SJCRH30 (cell line): ENCODE results near the gene BEST4. TPM values are rescaled to one million over a fixed set of nuclear protein-coding genes. Genes with fewer than 3 reads are reported as not detected.
"Not testable (repeated sequence)": the region's sequence is repeated elsewhere in the genome, so short reads cannot be mapped to it uniquely, and the experiment has no call there.

Source experiments
- DNase-seq, 2 experiments: peaks; one replicate each; pipeline ENCODE4 v3.0.0-alpha.2; 2015 to 2020
- H3K27ac ChIP-seq: fragments of 250-450 bp; sonication (Bioruptor Pico); 2 replicates; pipeline ENCODE4 v1.5.1; 2020; ENCODE audit warnings: mild to moderate bottlenecking, moderate library complexity
- H3K27me3 ChIP-seq: fragments of 250-450 bp; sonication (Bioruptor Pico); 2 replicates; pipeline ENCODE4 v1.5.1; 2020; ENCODE audit warnings: mild to moderate bottlenecking, moderate library complexity
- H3K36me3 ChIP-seq: fragments of 250-450 bp; sonication (Bioruptor Pico); 2 replicates; pipeline ENCODE4 v1.5.1; 2020; ENCODE audit warnings: mild to moderate bottlenecking, moderate library complexity
- H3K4me1 ChIP-seq: fragments of 250-450 bp; sonication (Bioruptor Pico); 2 replicates; pipeline ENCODE4 v1.5.1; 2020; ENCODE audit warnings: mild to moderate bottlenecking, moderate library complexity
- H3K4me3 ChIP-seq: fragments of 250-450 bp; sonication (Bioruptor Pico); 2 replicates; pipeline ENCODE4 v1.5.1; 2020; ENCODE audit warnings: mild to moderate bottlenecking, moderate library complexity
- H3K9me3 ChIP-seq: fragments of 250-450 bp; sonication (Bioruptor Pico); replicated peaks from 2 replicates; pipeline ENCODE4 v1.5.1; 2020; ENCODE audit warnings: mild to moderate bottlenecking, moderate library complexity
- total RNA-seq: library from RNA; depleted of rRNA; stranded (reverse); fragments of >200 nt; shearing (Covaris generic); gene quantifications from 2 replicates; pipeline ENCODE4 v1.2.3, GENCODE V29; 2014

BEST4 gene
- total RNA-seq, 1 experiment from 2014 or later: not detected

GRCh38 chr1:44780583-44781121 is 7.3 kb downstream of the BEST4 start:
- Histone ChIP-seq H3K4me3 (no peak overlapping the region), H3K36me3 (peaks cover 58% of the 10 kb centered on the region), H3K4me1 (0 out of 2 replicates have a peak, but pooled peaks cover 12% of the 10 kb centered on the region), H3K9me3 (no peaks in the 10 kb centered on the region), H3K27me3 (no peaks in the 10 kb centered on the region), H3K27ac (no peak overlapping the region)
- no peak for DNase-seq

GRCh38 chr1:44778705-44779576 is 9.0 kb downstream of the BEST4 start:
- H3K4me1 ChIP-seq: 0 out of 2 replicates have a peak, but pooled peaks cover 12% of the 10 kb centered on the region
- no peaks in the 10 kb centered on the region for H3K9me3 ChIP-seq
- no peak overlapping the region for H3K27ac ChIP-seq
- no peak for DNase-seq
- H3K36me3 ChIP-seq: peaks cover 58% of the 10 kb centered on the region
- H3K27me3 ChIP-seq: no peaks in the 10 kb centered on the region
- H3K4me3 ChIP-seq: no peak overlapping the region

GRCh38 chr1:44777969-44778635 is 9.9 kb downstream of the BEST4 start:
- no peaks in the 10 kb centered on the region for H3K9me3 ChIP-seq
- H3K4me3 ChIP-seq: no peak overlapping the region
- DNase-seq: no peak
- H3K4me1 ChIP-seq: 0 out of 2 replicates have a peak, but pooled peaks cover 12% of the 10 kb centered on the region
- no peak overlapping the region for H3K27ac ChIP-seq
- H3K27me3 ChIP-seq: no peaks in the 10 kb centered on the region
- peaks cover 58% of the 10 kb centered on the region for H3K36me3 ChIP-seq

DNA sequence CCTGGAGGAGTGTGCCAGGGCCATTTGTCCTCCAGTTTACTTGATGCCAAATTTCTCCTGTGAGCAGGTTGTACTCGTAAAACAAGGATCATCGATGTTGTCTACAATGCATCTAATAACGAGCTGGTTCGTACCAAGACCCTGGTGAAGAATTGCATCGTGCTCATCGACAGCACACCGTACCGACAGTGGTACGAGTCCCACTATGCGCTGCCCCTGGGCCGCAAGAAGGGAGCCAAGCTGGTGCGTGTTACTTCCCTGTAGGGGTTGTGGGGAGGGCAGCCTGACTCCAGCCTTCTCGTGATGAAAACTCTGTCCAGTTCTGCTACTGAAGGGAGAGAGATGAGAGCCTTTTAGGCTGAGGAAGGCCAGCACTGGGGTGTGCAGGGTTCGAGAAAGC is 10.4 kb downstream of the BEST4 start:
- H3K27me3 ChIP-seq: no peaks in the 10 kb centered on the region
- no peaks in the 10 kb centered on the region for H3K9me3 ChIP-seq
- DNase-seq: no peak
- H3K36me3 ChIP-seq: peaks cover 58% of the 10 kb centered on the region
- H3K4me1 ChIP-seq: 0 out of 2 replicates have a peak, but pooled peaks cover 12% of the 10 kb centered on the region
- no peak overlapping the region for H3K27ac ChIP-seq
- H3K4me3 ChIP-seq: no peak overlapping the region; the same call in 1 of the 2 replicates

DNA sequence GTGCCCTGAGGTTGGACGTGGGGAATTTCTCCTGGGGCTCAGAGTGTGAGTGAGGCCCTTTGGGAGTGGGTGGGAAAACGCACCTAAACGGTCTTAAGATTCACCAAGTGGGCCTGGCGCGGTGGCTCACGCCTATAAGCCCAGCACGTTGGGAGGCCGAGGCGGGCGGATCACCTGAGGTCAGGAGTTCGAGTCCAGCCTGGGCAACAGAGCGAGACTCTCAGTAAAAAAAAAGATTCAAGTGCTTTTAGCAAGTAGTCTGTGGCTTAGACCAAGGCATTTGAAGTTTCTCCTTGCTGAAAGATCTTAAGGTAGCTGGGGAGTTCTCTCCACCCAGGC is 11.3 kb downstream of the BEST4 start:
- no peak for DNase-seq
- H3K9me3 ChIP-seq: no peaks in the 10 kb centered on the region
- H3K36me3 ChIP-seq: peaks cover 58% of the 10 kb centered on the region
- H3K4me3 ChIP-seq: peak overlapping the region; percentile 67
- H3K27ac ChIP-seq: peak overlapping the region; percentile 83; the same call in 1 of the 2 replicates
- 0 out of 2 replicates have a peak, but pooled peaks cover 12% of the 10 kb centered on the region for H3K4me1 ChIP-seq
- H3K27me3 ChIP-seq: no peaks in the 10 kb centered on the region

DNA sequence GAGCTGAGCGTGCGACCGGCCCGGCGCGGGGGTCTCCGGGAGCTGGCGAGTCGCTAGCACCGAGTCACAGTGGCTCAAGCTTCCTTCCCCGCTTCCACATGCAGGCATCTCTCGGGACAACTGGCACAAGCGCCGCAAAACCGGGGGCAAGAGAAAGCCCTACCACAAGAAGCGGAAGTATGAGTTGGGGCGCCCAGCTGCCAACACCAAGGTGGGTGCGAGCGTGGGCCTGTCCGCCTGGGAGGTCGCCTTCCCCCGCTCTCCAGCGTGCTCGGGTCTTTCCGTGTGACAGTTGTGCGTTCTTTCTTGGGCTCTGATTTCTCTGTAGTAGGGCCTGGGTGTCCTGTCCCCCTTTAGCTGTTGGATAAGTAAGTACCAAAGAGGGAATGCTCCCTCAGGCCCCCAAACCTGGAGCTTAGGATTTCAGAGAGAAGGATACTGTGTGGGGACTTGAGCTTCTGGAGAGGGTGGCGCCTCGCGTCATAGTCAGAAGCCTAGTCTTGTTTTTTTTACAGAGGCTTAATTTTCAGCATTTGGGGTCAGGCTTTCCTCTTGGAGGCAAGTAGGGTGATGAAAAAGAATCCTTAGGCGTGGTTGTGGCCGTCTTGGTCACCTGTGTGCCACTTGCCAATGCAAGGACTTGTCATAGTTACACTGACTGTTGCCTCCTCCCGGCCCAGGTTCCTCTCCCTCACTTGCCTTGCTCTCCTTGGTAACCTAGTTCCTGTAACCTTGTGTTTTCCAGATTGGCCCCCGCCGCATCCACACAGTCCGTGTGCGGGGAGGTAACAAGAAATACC is 11.8 kb downstream of the BEST4 start:
- Histone ChIP-seq H3K27me3 (no peaks in the 10 kb centered on the region), H3K36me3 (peaks cover 53% of the 10 kb centered on the region), H3K9me3 (no peaks in the 10 kb centered on the region), H3K27ac (peak overlapping the region; percentile 83), H3K4me3 (peak overlapping the region; percentile 67), H3K4me1 (0 out of 2 replicates have a peak, but pooled peaks cover 12% of the 10 kb centered on the region)
- peak in 1 of 2 experiments; percentile 27 for DNase-seq

- H3K4me1 ChIP-seq: 0 out of 2 replicates have a peak, but pooled peaks cover 12% of the 10 kb centered on the region
- peak within 1 kb of the TSS; percentile 67 for H3K4me3 ChIP-seq
- H3K27ac ChIP-seq: peak within 1 kb of the TSS; percentile 83
- no peaks in the 10 kb centered on the region for H3K27me3 ChIP-seq
- H3K36me3 ChIP-seq: peaks cover 46% of the 10 kb centered on the region
- H3K9me3 ChIP-seq: no peaks in the 10 kb centered on the region
- peak; percentile 95 to 98 for DNase-seq
These were observed 12.7 kb downstream of the BEST4 start, which contains the start of gene RPS8 for GRCh38 chr1:44775078-44775929. Gene RPS8, plus strand, starts transcription at chr1:44775540. Its CDS starts 57 bp downstream, at chr1:44775597.

DNA sequence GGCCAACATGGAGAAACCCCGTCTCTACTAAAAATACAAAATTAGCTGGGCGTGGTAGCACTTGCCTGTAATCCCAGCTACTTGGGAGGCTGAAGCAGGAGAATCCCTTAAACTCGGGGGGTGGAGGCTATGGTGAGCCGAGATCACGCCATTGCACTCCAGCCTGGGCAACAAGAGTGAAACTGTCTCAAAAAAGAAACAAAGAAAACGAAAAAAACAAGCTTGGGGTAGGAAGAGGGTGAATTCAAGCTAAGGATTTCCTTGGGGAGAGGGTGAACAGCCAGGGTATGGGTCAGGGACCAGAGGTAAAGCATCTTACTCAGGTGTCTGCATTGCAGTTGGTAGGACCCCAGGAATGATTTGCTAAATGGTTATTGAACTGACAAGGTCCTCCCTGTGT is 21.5 kb downstream of the BEST4 start:
- H3K27ac ChIP-seq, H3K4me3 ChIP-seq, H3K9me3 ChIP-seq: not testable (repeated sequence)

GRCh38 chr1:44760876-44761275 is 27.1 kb downstream of the BEST4 start:
- Histone ChIP-seq H3K27me3 (no peaks in the 10 kb centered on the region), H3K4me3 (no peak overlapping the region), H3K27ac (no peak overlapping the region), H3K36me3 (peaks cover 93% of the 10 kb centered on the region), H3K9me3 (no peaks in the 10 kb centered on the region), H3K4me1 (peaks cover 24% of the 10 kb centered on the region)
- DNase-seq: no peak

More for the DNA sequence above, 21.5 kb downstream of the BEST4 start:
- DNase-seq, H3K27me3 ChIP-seq, H3K4me1 ChIP-seq: not testable (repeated sequence)
- H3K36me3 ChIP-seq: peaks cover 54% of the 10 kb centered on the region

DNA sequence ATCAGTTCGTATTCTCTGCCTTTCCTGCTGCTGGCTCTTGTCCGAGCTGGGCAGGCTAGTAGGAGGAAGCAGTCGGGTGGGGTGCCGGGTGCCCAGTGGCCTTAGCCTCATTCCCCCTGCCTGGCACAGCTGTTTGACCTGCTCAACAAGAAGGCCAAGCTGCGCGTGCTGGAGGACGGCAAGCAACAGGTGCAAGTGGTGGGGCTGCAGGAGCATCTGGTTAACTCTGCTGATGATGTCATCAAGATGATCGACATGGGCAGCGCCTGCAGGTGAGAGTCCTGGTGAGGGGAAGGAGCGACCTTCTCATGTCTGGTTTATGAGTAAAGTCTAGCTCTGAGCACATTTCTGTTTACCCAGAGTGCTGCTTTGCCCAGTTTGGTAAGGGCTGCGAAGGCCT is 28.9 kb downstream of the BEST4 start:
- DNase-seq: peak; percentile 75 to 84
- H3K36me3 ChIP-seq: peaks cover 94% of the 10 kb centered on the region

GRCh38 chr1:44757420-44757819 is 30.6 kb downstream of the BEST4 start:
- no peaks in the 10 kb centered on the region for H3K9me3 ChIP-seq
- no peak overlapping the region for H3K4me3 ChIP-seq
- DNase-seq: no peak
- H3K4me1 ChIP-seq: peaks cover 24% of the 10 kb centered on the region
- no peaks in the 10 kb centered on the region for H3K27me3 ChIP-seq
- peaks cover 96% of the 10 kb centered on the region for H3K36me3 ChIP-seq
- no peak overlapping the region for H3K27ac ChIP-seq

More for the DNA sequence above, 28.9 kb downstream of the BEST4 start:
- Histone ChIP-seq H3K9me3 (no peaks in the 10 kb centered on the region), H3K27me3 (no peaks in the 10 kb centered on the region), H3K4me3 (no peak overlapping the region), H3K27ac (peak overlapping the region; percentile 40), H3K4me1 (peaks cover 24% of the 10 kb centered on the region)

DNA sequence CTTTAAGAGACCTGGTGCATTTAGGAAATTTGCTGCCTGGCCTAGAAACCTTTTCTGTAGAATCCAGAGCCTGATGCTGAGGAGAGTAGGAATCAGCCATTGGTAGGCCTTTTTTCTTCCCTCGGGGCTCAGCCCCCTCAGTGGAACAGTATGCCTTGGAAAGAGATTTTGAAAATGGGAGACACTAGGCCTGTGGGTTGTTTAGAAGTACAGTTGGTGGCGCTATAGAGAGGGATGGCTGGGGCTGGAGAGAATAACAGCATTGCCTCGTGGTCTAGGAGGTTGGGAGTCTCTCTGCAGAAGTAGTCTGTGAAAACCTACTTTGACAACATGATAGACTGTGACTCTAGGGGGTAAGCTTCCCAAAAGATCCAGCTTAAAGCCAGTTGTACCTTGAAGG is 40.1 kb downstream of the BEST4 start:
- DNase-seq: no peak
- peaks cover 92% of the 10 kb centered on the region for H3K36me3 ChIP-seq

GRCh38 chr1:44743211-44743610 is 44.8 kb downstream of the BEST4 start:
- H3K4me3 ChIP-seq: no peak overlapping the region
- H3K27ac ChIP-seq: no peak overlapping the region
- peaks cover 70% of the 10 kb centered on the region for H3K36me3 ChIP-seq
- no peak for DNase-seq
- H3K4me1 ChIP-seq: no peaks in the 10 kb centered on the region; the same call in 1 of the 2 replicates
- H3K9me3 ChIP-seq: no peaks in the 10 kb centered on the region
- H3K27me3 ChIP-seq: no peaks in the 10 kb centered on the region

More for the DNA sequence above, 40.1 kb downstream of the BEST4 start:
- Histone ChIP-seq H3K27me3 (no peaks in the 10 kb centered on the region), H3K4me3 (no peak overlapping the region), H3K4me1 (no peaks in the 10 kb centered on the region), H3K9me3 (no peaks in the 10 kb centered on the region), H3K27ac (no peak overlapping the region)
